HG03159 (cell line): ENCODE results near the gene SYCE1L.

ENCODE experiments used
- ATAC-seq: cut with Tn5 transposase; IDR thresholded peaks from one replicate; pipeline ENCODE4 v1.9.1; 2021; ENCODE audit warnings: mild to moderate bottlenecking, moderate library complexity; ENCODE audit not compliant: unreplicated experiment

The SYCE1L gene

DNA sequence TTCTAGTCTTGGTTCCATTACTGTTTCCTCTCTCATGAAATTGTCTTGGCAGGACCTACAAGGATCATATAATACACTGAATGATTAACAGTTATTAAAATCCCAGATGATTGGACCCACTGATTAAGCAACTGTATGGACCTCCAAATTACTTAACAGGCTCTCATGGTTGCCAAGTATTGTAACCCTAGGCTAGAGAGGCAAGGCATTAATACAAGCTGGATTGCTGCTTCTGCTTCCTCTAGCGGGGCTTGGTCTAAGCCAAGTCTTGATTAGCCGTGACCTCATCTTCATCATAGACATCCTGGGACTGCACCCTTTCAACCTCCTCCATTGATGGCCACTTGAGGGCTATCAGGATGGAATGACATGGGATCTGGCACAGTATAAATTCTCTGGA is 46.9 kb downstream of the SYCE1L start:
- ATAC-seq: no peak

DNA sequence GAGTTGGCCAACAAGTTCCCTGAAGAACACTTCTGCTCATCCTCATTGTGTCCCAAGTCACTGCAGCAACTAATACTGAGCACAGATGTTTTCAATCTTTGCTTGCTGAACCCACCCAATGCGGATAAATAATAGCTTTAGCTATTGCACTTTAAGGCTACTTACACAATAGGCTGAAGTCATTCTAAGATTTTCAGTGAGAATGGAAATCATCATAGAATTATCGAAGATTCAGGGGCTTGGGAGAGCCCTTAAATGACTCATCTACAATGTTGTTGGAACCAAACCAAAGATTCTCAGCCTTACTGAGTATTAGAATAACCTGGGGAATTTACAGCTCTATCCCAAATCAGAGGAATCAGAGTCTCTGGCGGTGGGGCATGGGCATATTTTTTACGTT is 51.2 kb downstream of the SYCE1L start:
- ATAC-seq: no peak
